ENCODE results near the gene SOCS1.

GRCh38 chr16:11263737-11264136 is 7.7 kb upstream of the SOCS1 start:
- TF ChIP-seq CTCF (conservative IDR thresholded peaks at IDR 0.05; ENCODE audit: low read length) (no peak), EZH2phosphoT487 (IDR thresholded peaks at IDR 0.05; ENCODE audit: borderline replicate concordance) (no peak)

Measured in Loucy (cell line).